SK-N-SH (cell line): Measurements from ENCODE around the gene C6orf120. TPM values are rescaled to one million over a fixed set of nuclear protein-coding genes. Genes with fewer than 3 reads are reported as not detected.

ENCODE experiments used
- CTCF ChIA-PET: fragments of 300-600, 350-600 bp; formaldehyde crosslinking; extraction: SDS; loops from one replicate; lab custom pipeline; 2021; lab: Yijun Ruan, JAX
- POLR2A ChIA-PET: fragments of 350-600 bp; sonication (Branson Sonifier 250); formaldehyde crosslinking; extraction: SDS; loops from one replicate; lab custom pipeline; 2020; ENCODE audit warnings: antibody characterized with exemption, inconsistent platforms; lab: Yijun Ruan, JAX
- DNase-seq: peaks from one replicate; pipeline ENCODE4 v3.0.0; 2012
- H2AFZ ChIP-seq: fragments of 200-600 bp; sonication (generic); 2 replicates; pipeline ENCODE4 v1.8.1; 2016; ENCODE audit warnings: antibody characterized with exemption, mild to moderate bottlenecking, low read depth
- H3F3A ChIP-seq: fragments of 200-600 bp; sonication (generic); replicated peaks from 2 replicates; pipeline ENCODE3; 2016; ENCODE audit warnings: antibody characterized with exemption, mild to moderate bottlenecking; ENCODE audit not compliant: insufficient read depth
- H3K27ac ChIP-seq, 2 experiments: fragments of 200-500 bp in 1 of 2; fragments of 200-600 bp in 1 of 2; sonication (Bioruptor generic) in 1 of 2; sonication (generic), shearing (Covaris generic) in 1 of 2; 2 replicates each; pipeline versions ENCODE4 v1.5.1 to v1.6.1; 2014 to 2016; ENCODE audit warnings: low read depth in 2 of 2, inconsistent platforms in 1 of 2, low read length in 1 of 2, mild to moderate bottlenecking in 1 of 2, mixed read lengths in 1 of 2
- H3K27me3 ChIP-seq: fragments of 200-600 bp; sonication (generic), shearing (Covaris generic); 2 replicates; pipeline ENCODE4 v1.6.1; 2016; ENCODE audit warnings: mixed run types; ENCODE audit not compliant: insufficient read depth
- H3K36me3 ChIP-seq, 2 experiments: fragments of 200-500 bp in 1 of 2; fragments of 200-600 bp in 1 of 2; sonication (Bioruptor generic) in 1 of 2; sonication (generic) in 1 of 2; replicated peaks in 1 of 2; 2 replicates each; pipeline versions ENCODE3 to v1.5.1; 2014 to 2016; ENCODE audit warnings: low read length in 1 of 2, mild to moderate bottlenecking in 1 of 2; ENCODE audit not compliant: insufficient read depth in 2 of 2, control insufficient read depth in 1 of 2
- H3K4me1 ChIP-seq, 2 experiments: fragments of 200-500 bp in 1 of 2; fragments of 200-600 bp in 1 of 2; sonication (Bioruptor generic) in 1 of 2; sonication (generic), shearing (Covaris generic) in 1 of 2; 2 replicates each; pipeline versions ENCODE4 v1.5.1 to v1.6.1; 2014 to 2016; ENCODE audit warnings: low read depth in 1 of 2, low read length in 1 of 2, mixed run types in 1 of 2; ENCODE audit not compliant: insufficient read depth in 2 of 2, control insufficient read depth in 1 of 2
- H3K4me2 ChIP-seq: fragments of 200-600 bp; sonication (generic), shearing (Covaris generic); 2 replicates; pipeline ENCODE4 v1.6.1; 2017; ENCODE audit warnings: mixed run types
- H3K4me3 ChIP-seq, 2 experiments: fragments of 200-500 bp in 1 of 2; fragments of 200-600 bp in 1 of 2; sonication (Bioruptor generic) in 1 of 2; sonication (generic), shearing (Covaris generic) in 1 of 2; 2 replicates each; pipeline versions ENCODE4 v1.5.1 to v1.8.1; 2014 to 2016; ENCODE audit warnings: low read depth in 2 of 2, inconsistent platforms in 1 of 2, low read length in 1 of 2, mild to moderate bottlenecking in 1 of 2, mixed read lengths in 1 of 2, moderate library complexity in 1 of 2
- H3K79me2 ChIP-seq: fragments of 200-600 bp; sonication (generic); 2 replicates; pipeline ENCODE4 v1.8.1; 2017; ENCODE audit warnings: mild to moderate bottlenecking; ENCODE audit not compliant: insufficient read depth
- H3K9ac ChIP-seq: fragments of 200-600 bp; sonication (generic); 2 replicates; pipeline ENCODE4 v1.6.1; 2017; ENCODE audit warnings: mixed run types
- H3K9me2 ChIP-seq: fragments of 200-600 bp; sonication (generic); 2 replicates; pipeline ENCODE4 v1.6.1; 2017; ENCODE audit warnings: mixed run types
- H3K9me3 ChIP-seq: fragments of 200-600 bp; sonication (generic); 2 replicates; pipeline ENCODE4 v1.6.1; 2017; ENCODE audit warnings: mixed run types, mild to moderate bottlenecking, moderate library complexity
- H4K20me1 ChIP-seq: fragments of 200-600 bp; sonication (generic); 2 replicates; pipeline ENCODE4 v1.6.1; 2017; ENCODE audit warnings: mild to moderate bottlenecking, mixed run types; ENCODE audit not compliant: insufficient read depth
- CHD2 ChIP-seq: fragments of 150-350 bp; IDR thresholded peaks from 2 replicates; pipeline ENCODE4 v1.6.1; 2018; ENCODE audit warnings: low read length; ENCODE audit not compliant: partially characterized antibody
- ELF1 ChIP-seq: IDR thresholded peaks from 2 replicates; pipeline ENCODE4 v1.4.0; 2012
- FOXJ3 ChIP-seq: sonication (generic); formaldehyde crosslinking; IDR thresholded peaks from 2 replicates; pipeline ENCODE4 v1.5.1; 2020; ENCODE audit warnings: mild to moderate bottlenecking, missing genetic modification reagents
- FOXM1 ChIP-seq: IDR thresholded peaks from 2 replicates; pipeline ENCODE4 v1.4.0; 2012; ENCODE audit warnings: low read depth, mild to moderate bottlenecking
- GABPA ChIP-seq: IDR thresholded peaks from 2 replicates; pipeline ENCODE4 v1.4.0; 2012; ENCODE audit warnings: low read depth, mild to moderate bottlenecking
- MXI1 ChIP-seq: IDR thresholded peaks from 2 replicates; pipeline ENCODE4 v1.6.1; 2012; ENCODE audit warnings: mild to moderate bottlenecking, low read depth, low read length, improper control_type of control experiment
- POLR2AphosphoS5 ChIP-seq: IDR thresholded peaks from 2 replicates; pipeline ENCODE4 v1.6.1; 2012; ENCODE audit warnings: low read depth, low read length
- SIN3A ChIP-seq: IDR thresholded peaks from 2 replicates; pipeline ENCODE4 v1.6.1; 2012; ENCODE audit warnings: low read depth, mild to moderate bottlenecking, low read length, moderate library complexity, borderline replicate concordance
- TAF1 ChIP-seq: IDR thresholded peaks from 2 replicates; pipeline ENCODE4 v1.6.1; 2012; ENCODE audit warnings: low read depth, mild to moderate bottlenecking, low read length, moderate library complexity, borderline replicate concordance
- YY1 ChIP-seq: IDR thresholded peaks from 2 replicates; pipeline ENCODE4 v1.4.0; 2012; ENCODE audit warnings: low read depth, mild to moderate bottlenecking
- whole genome bisulfite sequencing: methylation state at CpG from one replicate; pipeline ENCODE4 v1.1.6; 2017; ENCODE audit warnings: low lambda C conversion rate; 5-methylcytosine and 5-hydroxymethylcytosine counted together
- polyA plus RNA-seq, 3 experiments: library from polyadenylated mRNA; depleted of rRNA; stranded (reverse); fragments of >200 nt; gene quantifications; 2 replicates each; pipeline ENCODE4 v1.2.3, GENCODE V29; 2012
- TF ChIP-seq, protein P1 (sequence below): fragments of 150-350 bp; IDR thresholded peaks from 2 replicates; pipeline ENCODE4 v1.6.1; 2017; ENCODE audit warnings: antibody characterized with exemption, low read length, low read depth, borderline replicate concordance
- TF ChIP-seq, protein P2 (sequence below): IDR thresholded peaks from 2 replicates; pipeline ENCODE4 v1.4.0; 2012; ENCODE audit warnings: low read depth
- TF ChIP-seq, protein P3 (sequence below): IDR thresholded peaks from 2 replicates; pipeline ENCODE4 v1.4.0; 2012; ENCODE audit warnings: low read depth, borderline replicate concordance
- TF ChIP-seq, protein P4 (sequence below): IDR thresholded peaks from 2 replicates; pipeline ENCODE4; 2012
- TF ChIP-seq, protein P5 (sequence below): fragments of 200-600 bp; sonication (generic); IDR thresholded peaks from 2 replicates; pipeline ENCODE4 v1.6.1; 2017; ENCODE audit warnings: antibody characterized with exemption, mild to moderate bottlenecking, moderate library complexity

C6orf120 gene
- polyA plus RNA-seq (2012; rRNA removed) = 10.1 and 12.7 TPM in 2 replicates
- 18.7 and 21.5 TPM in 2 replicates for polyA plus RNA-seq (2012; cell fraction: cytosol; rRNA removed)
- polyA plus RNA-seq (2012; cell fraction: nucleus; rRNA removed) = 5.4 and 5.7 TPM in 2 replicates

DNA sequence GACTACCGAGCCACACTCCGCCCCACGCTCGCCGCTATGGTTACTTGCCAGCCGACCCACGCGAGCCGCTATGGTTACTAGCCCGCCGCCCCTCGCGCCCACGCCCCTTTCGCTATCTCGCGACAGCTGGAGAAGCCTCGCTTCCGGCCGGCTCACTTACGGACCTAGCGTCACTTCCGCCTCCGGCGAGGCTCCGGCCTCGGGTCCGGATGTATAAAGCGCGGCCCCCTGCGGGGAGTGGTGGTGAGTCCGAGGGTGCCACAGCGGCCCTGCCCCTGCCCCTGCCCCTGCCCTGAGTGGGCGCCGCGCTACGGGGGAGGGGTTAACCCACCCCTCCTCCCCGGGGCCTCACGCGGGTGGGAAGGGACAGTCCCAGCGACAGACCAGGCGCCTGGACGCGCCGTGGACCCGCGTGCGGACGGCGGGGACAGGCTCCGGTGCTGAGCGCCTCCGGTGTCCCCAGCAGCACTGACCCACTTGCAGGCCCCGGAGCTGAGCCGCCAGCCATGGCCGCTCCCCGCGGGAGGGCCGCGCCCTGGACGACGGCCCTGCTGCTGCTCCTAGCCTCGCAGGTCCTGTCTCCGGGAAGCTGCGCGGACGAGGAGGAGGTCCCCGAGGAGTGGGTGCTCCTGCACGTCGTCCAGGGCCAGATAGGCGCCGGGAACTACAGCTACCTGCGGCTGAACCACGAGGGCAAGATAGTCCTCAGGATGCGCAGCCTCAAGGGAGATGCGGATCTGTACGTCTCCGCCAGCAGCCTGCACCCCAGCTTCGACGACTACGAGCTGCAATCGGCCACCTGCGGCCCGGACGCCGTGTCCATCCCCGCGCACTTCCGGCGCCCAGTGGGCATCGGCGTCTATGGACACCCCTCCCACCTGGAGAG is at the start of gene C6orf120, which contains the start of gene WDR27:
Gene C6orf120 (plus strand): TSS at position 173 of the 886 bp plus-strand sequence. CDS start 334 bp downstream, at position 507.
Gene WDR27 (minus strand): TSS at position 76 of the 886 bp plus-strand sequence. CDS start 13,024 bp downstream, outside the sequence.
- POLR2A ChIA-PET = interaction anchor here (0.7 to 2.3 kb wide), 7 partner anchors 9 to 67 kb away, joined by 3 to 14 read pairs (median 5); partner anchors contain the start of genes ERMARD and PHF10
- peaks cover 4% of the 10 kb centered on the region; the same call in 1 of the 2 replicates for H4K20me1 ChIP-seq
- no peaks in the 10 kb centered on the region for H3K27me3 ChIP-seq
- H3K4me1 ChIP-seq = peaks cover 12 to 28% of the 10 kb centered on the region in 2 experiments; a peak in 3 of 4 replicates
- peaks cover 6% of the 10 kb centered on the region for H3F3A ChIP-seq
- peak within 1 kb of the TSS; percentile 95 to 98 for H3K4me3 ChIP-seq
- peaks cover 65% of the 10 kb centered on the region for H3K79me2 ChIP-seq
- H3K4me2 ChIP-seq = peak within 1 kb of the TSS; percentile 70
- no peaks in the 10 kb centered on the region for H3K9me3 ChIP-seq
- no peaks in the 10 kb centered on the region for H3K9me2 ChIP-seq
- peak; percentile 97 for DNase-seq
- TF ChIP-seq, protein P1, sequence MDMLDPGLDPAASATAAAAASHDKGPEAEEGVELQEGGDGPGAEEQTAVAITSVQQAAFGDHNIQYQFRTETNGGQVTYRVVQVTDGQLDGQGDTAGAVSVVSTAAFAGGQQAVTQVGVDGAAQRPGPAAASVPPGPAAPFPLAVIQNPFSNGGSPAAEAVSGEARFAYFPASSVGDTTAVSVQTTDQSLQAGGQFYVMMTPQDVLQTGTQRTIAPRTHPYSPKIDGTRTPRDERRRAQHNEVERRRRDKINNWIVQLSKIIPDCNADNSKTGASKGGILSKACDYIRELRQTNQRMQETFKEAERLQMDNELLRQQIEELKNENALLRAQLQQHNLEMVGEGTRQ = no peak
- TF ChIP-seq CHD2 (peak; percentile 100), POLR2AphosphoS5 (peak; percentile 95), MXI1 (peak; percentile 94), TAF1 (peak; percentile 78), GABPA (peak; percentile 95), ELF1 (peak; percentile 64; the same call in 1 of the 2 replicates), SIN3A (peak; percentile 92; the same call in 1 of the 2 replicates), FOXM1 (no peak), FOXJ3 (CRISPR knock-in tag) (0 out of 2 replicates have a peak, but pooled peaks have one; percentile 17), YY1 (no peak)
- TF ChIP-seq, protein P2, sequence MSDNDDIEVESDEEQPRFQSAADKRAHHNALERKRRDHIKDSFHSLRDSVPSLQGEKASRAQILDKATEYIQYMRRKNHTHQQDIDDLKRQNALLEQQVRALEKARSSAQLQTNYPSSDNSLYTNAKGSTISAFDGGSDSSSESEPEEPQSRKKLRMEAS = peak; percentile 82
- TF ChIP-seq, protein P3, sequence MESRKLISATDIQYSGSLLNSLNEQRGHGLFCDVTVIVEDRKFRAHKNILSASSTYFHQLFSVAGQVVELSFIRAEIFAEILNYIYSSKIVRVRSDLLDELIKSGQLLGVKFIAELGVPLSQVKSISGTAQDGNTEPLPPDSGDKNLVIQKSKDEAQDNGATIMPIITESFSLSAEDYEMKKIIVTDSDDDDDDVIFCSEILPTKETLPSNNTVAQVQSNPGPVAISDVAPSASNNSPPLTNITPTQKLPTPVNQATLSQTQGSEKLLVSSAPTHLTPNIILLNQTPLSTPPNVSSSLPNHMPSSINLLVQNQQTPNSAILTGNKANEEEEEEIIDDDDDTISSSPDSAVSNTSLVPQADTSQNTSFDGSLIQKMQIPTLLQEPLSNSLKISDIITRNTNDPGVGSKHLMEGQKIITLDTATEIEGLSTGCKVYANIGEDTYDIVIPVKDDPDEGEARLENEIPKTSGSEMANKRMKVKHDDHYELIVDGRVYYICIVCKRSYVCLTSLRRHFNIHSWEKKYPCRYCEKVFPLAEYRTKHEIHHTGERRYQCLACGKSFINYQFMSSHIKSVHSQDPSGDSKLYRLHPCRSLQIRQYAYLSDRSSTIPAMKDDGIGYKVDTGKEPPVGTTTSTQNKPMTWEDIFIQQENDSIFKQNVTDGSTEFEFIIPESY = peak; percentile 99
- TF ChIP-seq, protein P4, sequence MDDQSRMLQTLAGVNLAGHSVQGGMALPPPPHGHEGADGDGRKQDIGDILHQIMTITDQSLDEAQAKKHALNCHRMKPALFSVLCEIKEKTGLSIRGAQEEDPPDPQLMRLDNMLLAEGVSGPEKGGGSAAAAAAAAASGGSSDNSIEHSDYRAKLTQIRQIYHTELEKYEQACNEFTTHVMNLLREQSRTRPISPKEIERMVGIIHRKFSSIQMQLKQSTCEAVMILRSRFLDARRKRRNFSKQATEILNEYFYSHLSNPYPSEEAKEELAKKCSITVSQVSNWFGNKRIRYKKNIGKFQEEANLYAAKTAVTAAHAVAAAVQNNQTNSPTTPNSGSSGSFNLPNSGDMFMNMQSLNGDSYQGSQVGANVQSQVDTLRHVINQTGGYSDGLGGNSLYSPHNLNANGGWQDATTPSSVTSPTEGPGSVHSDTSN = peak; percentile 16; the same call in 1 of the 2 replicates
- TF ChIP-seq, protein P5, sequence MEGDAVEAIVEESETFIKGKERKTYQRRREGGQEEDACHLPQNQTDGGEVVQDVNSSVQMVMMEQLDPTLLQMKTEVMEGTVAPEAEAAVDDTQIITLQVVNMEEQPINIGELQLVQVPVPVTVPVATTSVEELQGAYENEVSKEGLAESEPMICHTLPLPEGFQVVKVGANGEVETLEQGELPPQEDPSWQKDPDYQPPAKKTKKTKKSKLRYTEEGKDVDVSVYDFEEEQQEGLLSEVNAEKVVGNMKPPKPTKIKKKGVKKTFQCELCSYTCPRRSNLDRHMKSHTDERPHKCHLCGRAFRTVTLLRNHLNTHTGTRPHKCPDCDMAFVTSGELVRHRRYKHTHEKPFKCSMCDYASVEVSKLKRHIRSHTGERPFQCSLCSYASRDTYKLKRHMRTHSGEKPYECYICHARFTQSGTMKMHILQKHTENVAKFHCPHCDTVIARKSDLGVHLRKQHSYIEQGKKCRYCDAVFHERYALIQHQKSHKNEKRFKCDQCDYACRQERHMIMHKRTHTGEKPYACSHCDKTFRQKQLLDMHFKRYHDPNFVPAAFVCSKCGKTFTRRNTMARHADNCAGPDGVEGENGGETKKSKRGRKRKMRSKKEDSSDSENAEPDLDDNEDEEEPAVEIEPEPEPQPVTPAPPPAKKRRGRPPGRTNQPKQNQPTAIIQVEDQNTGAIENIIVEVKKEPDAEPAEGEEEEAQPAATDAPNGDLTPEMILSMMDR = 0 out of 2 replicates have a peak, but pooled peaks have one; percentile 7
- peak within 1 kb of the TSS; percentile 94 for H3K9ac ChIP-seq
- H2AFZ ChIP-seq = peak within 1 kb of the TSS; percentile 48
- H3K36me3 ChIP-seq = peaks cover 30 to 41% of the 10 kb centered on the region in 2 experiments
- WGBS = under 1% methylated on average over 21 of the region's 92 CpGs
- CTCF ChIA-PET = interaction anchor here (0.6 to 3.7 kb wide), 7 partner anchors 9 to 308 kb away, joined by 3 to 18 read pairs (median 4); no protein-coding TSS in a partner anchor
- peak within 1 kb of the TSS; percentile 84 to 88 for H3K27ac ChIP-seq
